Ishikawa (cell line): Measurements from ENCODE around the gene PPM1K.

ENCODE experiments used
- CEBPB ChIP-seq: IDR thresholded peaks from 2 replicates; pipeline ENCODE4 v1.6.1; 2012
- CREB1 ChIP-seq: IDR thresholded peaks from 2 replicates; pipeline ENCODE4 v1.6.1; 2012; ENCODE audit warnings: low read depth
- EGR1 ChIP-seq: IDR thresholded peaks from 2 replicates; pipeline ENCODE4 v1.6.1; 2012
- EP300 ChIP-seq: IDR thresholded peaks from 2 replicates; pipeline ENCODE4 v1.6.1; 2012; ENCODE audit warnings: borderline replicate concordance
- FOXM1 ChIP-seq: IDR thresholded peaks from 2 replicates; pipeline ENCODE4 v1.6.1; 2012; ENCODE audit warnings: low read depth, borderline replicate concordance
- MAX ChIP-seq: IDR thresholded peaks from 2 replicates; pipeline ENCODE4 v1.6.1; 2012
- NFIC ChIP-seq: IDR thresholded peaks from 2 replicates; pipeline ENCODE4 v1.6.1; 2012
- RAD21 ChIP-seq: IDR thresholded peaks from 2 replicates; pipeline ENCODE4 v1.6.1; 2012; ENCODE audit warnings: low read depth
- REST ChIP-seq: IDR thresholded peaks from 2 replicates; pipeline ENCODE4 v1.6.1; 2012; ENCODE audit warnings: low read depth, mild to moderate bottlenecking
- TAF1 ChIP-seq: IDR thresholded peaks from 2 replicates; pipeline ENCODE4 v1.6.1; 2012; ENCODE audit warnings: low read depth, mild to moderate bottlenecking
- TCF12 ChIP-seq: IDR thresholded peaks from 2 replicates; pipeline ENCODE4 v1.6.1; 2012; ENCODE audit warnings: low read depth
- TEAD4 ChIP-seq: IDR thresholded peaks from 2 replicates; pipeline ENCODE4 v1.6.1; 2012
- YY1 ChIP-seq: IDR thresholded peaks from 2 replicates; pipeline ENCODE4 v1.6.1; 2012; ENCODE audit warnings: low read depth
- ZBTB7A ChIP-seq: IDR thresholded peaks from 2 replicates; pipeline ENCODE4 v1.6.1; 2012; ENCODE audit warnings: low read depth
- TF ChIP-seq, protein P1 (sequence below): IDR thresholded peaks from 2 replicates; pipeline ENCODE4 v1.6.1; 2012

Gene PPM1K

DNA sequence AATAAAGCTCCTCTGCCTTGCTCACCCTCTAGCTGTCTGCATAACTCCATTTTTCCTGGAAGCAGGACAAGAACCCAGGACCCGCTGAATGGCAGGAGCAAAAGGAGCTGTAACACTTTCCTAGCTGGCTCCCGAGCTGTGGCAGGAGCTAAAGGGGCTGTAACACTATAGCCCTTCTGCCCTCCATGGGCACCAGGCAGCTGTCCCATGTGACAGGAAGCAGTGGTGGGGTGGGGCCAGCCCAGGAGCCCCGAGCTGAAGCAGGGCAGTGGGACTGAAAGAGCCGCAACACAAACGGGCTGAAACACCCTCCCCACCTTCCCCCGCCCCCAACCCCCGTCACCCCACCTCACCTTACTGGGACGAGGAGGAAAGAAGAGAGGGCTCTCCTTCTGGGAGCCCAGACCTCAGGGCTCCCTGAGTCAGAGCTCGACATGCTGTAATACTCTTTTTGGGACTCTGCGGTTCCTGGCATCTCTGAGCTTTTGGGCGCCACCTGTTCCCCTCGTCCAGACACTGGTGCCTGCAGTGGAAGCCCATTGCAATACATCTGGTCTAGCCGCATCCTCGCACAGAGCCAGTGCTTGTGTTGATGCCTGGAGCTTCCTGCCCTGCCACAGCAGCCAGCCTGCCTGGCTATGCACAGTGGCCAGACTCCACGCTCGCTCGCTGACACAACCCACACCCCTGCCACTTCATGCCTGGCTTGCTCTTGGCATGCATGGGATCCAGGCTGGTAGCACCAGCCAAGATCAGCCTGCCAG lies 39.4 kb downstream of the PPM1K start:
- TF ChIP-seq NFIC (no peak), MAX (no peak), RAD21 (no peak)

DNA sequence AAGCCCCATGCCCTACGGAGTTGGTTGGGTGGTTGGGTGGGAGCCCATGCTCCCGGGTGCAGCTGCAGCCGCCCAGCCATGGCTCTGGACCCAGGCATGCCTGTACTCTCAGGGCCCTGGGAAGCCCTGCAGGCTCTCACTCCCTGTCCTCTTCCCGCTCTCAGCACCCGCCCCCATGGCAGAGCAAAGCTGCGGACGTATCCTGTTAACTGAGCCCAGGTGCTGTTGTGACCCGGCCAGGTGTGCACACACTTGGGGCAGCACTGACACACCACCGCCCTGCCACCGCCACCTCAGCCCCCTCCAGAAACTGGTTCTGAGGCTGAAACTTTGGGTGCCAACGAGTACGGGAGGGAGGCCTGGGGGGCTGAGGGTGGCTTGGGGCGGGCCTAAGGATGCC lies 40.3 kb downstream of the PPM1K start:
- TF ChIP-seq FOXM1: no peak
- no peak for TF ChIP-seq CREB1
- TF ChIP-seq TCF12: no peak
- no peak for TF ChIP-seq YY1
- no peak for TF ChIP-seq EGR1
- no peak for TF ChIP-seq EP300
- no peak for TF ChIP-seq MAX
- TF ChIP-seq NFIC: no peak
- TF ChIP-seq ZBTB7A: no peak
- TF ChIP-seq TEAD4: no peak
- TF ChIP-seq CEBPB: no peak
- TF ChIP-seq, protein P1, sequence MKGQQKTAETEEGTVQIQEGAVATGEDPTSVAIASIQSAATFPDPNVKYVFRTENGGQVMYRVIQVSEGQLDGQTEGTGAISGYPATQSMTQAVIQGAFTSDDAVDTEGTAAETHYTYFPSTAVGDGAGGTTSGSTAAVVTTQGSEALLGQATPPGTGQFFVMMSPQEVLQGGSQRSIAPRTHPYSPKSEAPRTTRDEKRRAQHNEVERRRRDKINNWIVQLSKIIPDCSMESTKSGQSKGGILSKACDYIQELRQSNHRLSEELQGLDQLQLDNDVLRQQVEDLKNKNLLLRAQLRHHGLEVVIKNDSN: no peak

- TF ChIP-seq TEAD4 (no peak), REST (no peak), TAF1 (no peak), NFIC (peak; percentile 89), EP300 (peak; percentile 30; the same call in 1 of the 2 replicates), CREB1 (no peak), FOXM1 (no peak), YY1 (no peak), CEBPB (no peak), RAD21 (no peak), MAX (no peak), TCF12 (no peak), EGR1 (no peak)
- TF ChIP-seq, protein P1: peak; percentile 33; the same call in 1 of the 2 replicates
Observed at GRCh38 chr4:88242144-88242543, 42.2 kb downstream of the PPM1K start.

DNA sequence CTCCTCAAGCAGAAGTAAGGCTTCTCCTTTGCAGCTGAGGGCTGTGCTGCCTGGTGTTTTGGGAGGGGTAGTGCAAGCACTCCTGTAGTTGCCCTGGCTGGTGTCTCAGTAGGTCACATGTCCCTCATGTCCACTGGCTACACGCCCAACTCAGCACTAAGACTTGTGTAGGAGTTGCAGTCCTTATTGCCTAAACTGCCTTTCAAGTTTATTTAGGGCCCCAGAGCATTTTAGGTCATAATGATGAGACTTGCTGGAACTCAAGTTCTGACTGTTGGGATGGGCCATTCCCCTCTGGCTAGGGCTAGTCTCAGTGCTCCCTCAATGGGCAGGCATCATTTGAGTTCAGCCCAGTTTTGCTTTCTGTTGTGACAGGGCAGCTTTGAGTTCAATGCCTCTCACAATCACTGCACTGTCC lies 44.1 kb downstream of the PPM1K start:
- no peak for TF ChIP-seq TAF1
- no peak for TF ChIP-seq EP300
- TF ChIP-seq, protein P1: peak; percentile 47; the same call in 1 of the 2 replicates
- no peak for TF ChIP-seq FOXM1

DNA sequence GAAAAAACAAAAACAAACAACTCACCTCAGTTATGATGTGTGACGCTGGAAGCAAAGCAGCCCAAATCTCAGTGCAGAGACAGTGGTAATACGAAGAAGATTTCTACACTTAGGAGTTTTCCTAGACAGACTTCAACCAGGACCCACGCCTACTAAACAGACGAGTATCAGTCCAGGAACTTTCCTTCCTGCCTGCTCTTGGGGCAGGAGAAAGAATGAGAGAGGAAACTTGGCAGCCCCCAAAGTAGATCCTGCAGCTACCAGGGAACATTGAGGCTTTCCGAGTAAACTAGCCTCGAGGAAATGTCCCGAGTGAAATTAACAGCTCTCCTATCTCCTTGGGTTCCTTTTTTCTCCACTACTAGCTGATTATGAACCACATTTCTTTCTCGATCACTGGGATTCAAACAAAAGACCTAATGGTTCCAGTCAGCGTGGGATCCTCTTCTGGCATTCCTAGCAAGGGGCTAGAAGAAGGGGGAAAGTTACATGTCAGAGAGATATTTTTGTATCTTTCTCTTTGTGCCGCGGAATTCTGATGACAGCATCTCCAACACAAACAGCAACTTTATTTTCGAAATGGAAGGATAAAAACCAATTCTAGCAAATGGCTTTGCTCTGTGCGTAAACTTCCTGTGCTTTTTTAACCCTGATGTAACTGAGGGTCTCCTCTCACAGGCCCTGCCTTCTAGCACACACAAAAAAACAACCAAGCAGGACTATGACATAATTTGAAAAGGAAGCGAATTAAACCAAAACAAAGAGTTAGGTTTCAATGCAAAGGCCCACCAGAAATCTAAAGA lies 53.2 kb downstream of the PPM1K start:
- no peak for TF ChIP-seq TEAD4
- TF ChIP-seq EGR1: no peak
- TF ChIP-seq, protein P1: no peak
- no peak for TF ChIP-seq FOXM1
- TF ChIP-seq EP300: no peak
- no peak for TF ChIP-seq YY1
- TF ChIP-seq NFIC: no peak
- TF ChIP-seq ZBTB7A: no peak
- no peak for TF ChIP-seq REST
- TF ChIP-seq MAX: no peak
- no peak for TF ChIP-seq CEBPB
- no peak for TF ChIP-seq CREB1
- no peak for TF ChIP-seq TCF12
